Measurements from ENCODE around the gene DIRAS1.
"Not testable (repeated sequence)": the region's sequence is repeated elsewhere in the genome, so short reads cannot be mapped to it uniquely, and the experiment has no call there.

DIRAS1 gene

GRCh38 chr19:2711875-2712205 lies 9.3 kb downstream of the DIRAS1 start:
- no peak for DNase-seq (ENCODE audit: low read depth in 2 of 2)

- peak in 1 of 2 experiments; percentile 4 for DNase-seq (ENCODE audit: low read depth in 2 of 2)
Measured at GRCh38 chr19:2711172-2711874, 9.8 kb downstream of the DIRAS1 start.

- no peak for DNase-seq (ENCODE audit: low read depth in 2 of 2)
Measured at GRCh38 chr19:2706251-2706650, 14.9 kb downstream of the DIRAS1 start.

- DNase-seq (ENCODE audit: low read depth in 2 of 2) = no peak
Measured at GRCh38 chr19:2703691-2704216, 17.4 kb downstream of the DIRAS1 start.

GRCh38 chr19:2703077-2703437 lies 18.1 kb downstream of the DIRAS1 start:
- no peak for DNase-seq (ENCODE audit: low read depth in 2 of 2)

- DNase-seq (ENCODE audit: low read depth in 2 of 2) = peak; percentile 66 to 71
Measured at GRCh38 chr19:2702170-2703076, 18.7 kb downstream of the DIRAS1 start, which contains the start of gene GNG7. Gene GNG7 (minus strand): TSS chr19:2702694. CDS start chr19:2520688, 182,006 bp downstream.

- no peak for DNase-seq (ENCODE audit: low read depth in 2 of 2)
Measured at GRCh38 chr19:2701361-2702169, 19.6 kb downstream of the DIRAS1 start.

GRCh38 chr19:2700660-2701360 lies 20.4 kb downstream of the DIRAS1 start:
- no peak for DNase-seq (ENCODE audit: low read depth in 2 of 2)

GRCh38 chr19:2699413-2700140 lies 21.6 kb downstream of the DIRAS1 start:
- no peak for DNase-seq (ENCODE audit: low read depth in 2 of 2)

GRCh38 chr19:2694196-2694595 lies 27.0 kb downstream of the DIRAS1 start:
- no peak for DNase-seq (ENCODE audit: low read depth in 2 of 2)

GRCh38 chr19:2693492-2694160 lies 27.5 kb downstream of the DIRAS1 start:
- DNase-seq (ENCODE audit: low read depth in 2 of 2) = no peak

- no peak for DNase-seq (ENCODE audit: low read depth in 2 of 2)
Measured at GRCh38 chr19:2691951-2692350, 29.2 kb downstream of the DIRAS1 start.

GRCh38 chr19:2690856-2691255 lies 30.3 kb downstream of the DIRAS1 start:
- DNase-seq (ENCODE audit: low read depth in 2 of 2) = no peak

GRCh38 chr19:2686360-2686759 lies 34.8 kb downstream of the DIRAS1 start:
- no peak for DNase-seq (ENCODE audit: low read depth in 2 of 2)

- no peak for DNase-seq (ENCODE audit: low read depth in 2 of 2)
Measured at GRCh38 chr19:2685204-2685704, 35.9 kb downstream of the DIRAS1 start.

GRCh38 chr19:2683430-2684003 lies 37.7 kb downstream of the DIRAS1 start:
- no peak for DNase-seq (ENCODE audit: low read depth in 2 of 2)

GRCh38 chr19:2680808-2681207 lies 40.4 kb downstream of the DIRAS1 start:
- no peak for DNase-seq (ENCODE audit: low read depth in 2 of 2)

GRCh38 chr19:2679439-2679838 lies 41.7 kb downstream of the DIRAS1 start:
- no peak for DNase-seq (ENCODE audit: low read depth in 2 of 2)

- DNase-seq (ENCODE audit: low read depth in 2 of 2) = not testable (repeated sequence)
Measured at GRCh38 chr19:2678948-2679347, 42.2 kb downstream of the DIRAS1 start.
